Anterior cingulate cortex (tissue), 58 donors: Measurements from ENCODE around the gene PLA2G4D.

Experiments used
- DNase-seq, 58 donors: peaks; one replicate each; lab custom pipeline; 2025; lab: John Stamatoyannopoulos, UW

PLA2G4D gene

DNA sequence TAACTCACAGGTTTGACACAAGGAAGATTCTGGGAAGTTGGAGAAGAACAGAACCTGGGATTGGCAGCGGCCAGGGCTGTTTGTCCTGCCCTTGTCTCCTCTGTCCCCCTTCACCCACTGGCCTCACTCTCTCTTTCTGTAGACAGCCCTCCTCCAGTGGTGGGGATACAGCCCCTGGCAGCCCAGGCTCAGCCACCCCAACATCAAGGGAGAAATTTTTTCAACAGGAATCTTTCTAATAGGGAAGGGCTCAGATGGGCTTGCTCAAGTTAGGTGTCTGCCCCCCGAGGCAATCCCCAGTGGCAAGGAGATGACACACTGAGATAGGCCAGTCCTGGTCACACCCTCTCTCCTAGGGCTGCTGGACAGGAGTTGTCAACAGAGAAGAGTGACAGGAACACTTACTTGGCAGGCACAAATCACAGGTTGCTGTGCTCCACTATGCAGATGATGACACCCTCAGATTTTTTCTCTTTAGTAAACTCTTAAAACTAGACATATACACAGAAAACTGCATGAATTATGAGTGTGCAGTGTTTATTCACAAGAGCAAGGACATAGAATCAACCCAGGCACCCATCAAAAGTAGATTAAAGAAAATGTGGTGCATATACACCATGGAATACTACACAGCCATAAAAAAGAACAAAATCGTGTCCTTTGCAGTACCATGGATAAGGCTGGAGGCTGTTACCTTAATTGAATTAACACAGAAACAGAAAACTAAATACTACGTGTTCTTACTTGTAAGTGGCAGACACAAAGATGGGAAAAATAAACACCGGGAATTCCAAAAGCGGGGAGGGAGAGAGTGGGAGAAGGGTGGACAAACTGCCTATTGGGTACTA, 36.3 kb downstream of the PLA2G4D start:
- DNase-seq: no peak

DNA sequence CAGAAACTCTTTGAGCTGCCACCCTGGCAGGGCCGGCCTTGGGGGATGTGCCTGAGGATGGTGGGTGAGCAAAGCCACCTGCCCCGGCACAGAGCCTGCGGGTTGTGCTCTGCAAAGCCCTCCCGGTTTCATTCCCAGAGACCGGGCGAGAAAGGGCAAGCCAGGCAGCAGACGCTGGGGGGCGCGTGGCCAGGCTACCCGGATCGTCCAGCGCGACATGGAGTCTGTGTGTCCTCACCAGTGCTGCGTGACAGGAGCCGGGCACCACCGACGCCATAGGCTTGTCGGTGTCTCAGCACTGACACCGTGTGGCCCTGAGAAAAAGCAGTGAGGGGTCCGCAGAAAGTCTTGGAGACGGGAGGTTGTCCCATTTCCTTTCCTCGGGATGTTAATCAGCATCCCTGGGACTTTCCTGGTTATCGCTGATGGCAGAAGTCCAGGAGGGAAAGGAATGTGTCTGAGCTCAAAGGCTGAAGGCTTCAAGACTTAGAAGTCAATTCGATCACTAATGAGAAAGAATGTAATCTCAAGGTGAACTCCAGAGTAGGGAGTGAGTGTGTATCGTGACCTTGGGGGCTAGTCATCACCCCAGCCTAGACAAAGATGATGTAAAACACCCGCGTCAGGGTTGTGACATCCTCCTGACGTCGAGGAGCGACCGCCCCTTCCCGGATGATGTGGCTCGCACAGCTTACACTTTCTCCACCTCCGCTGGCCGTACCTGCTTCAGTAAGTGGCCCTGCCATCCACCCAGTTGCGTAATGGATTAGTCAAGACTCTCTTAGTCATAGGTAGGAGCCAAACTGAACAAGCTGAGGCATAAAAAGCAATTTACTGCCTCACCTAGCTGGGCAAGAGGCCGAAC, 37.2 kb downstream of the PLA2G4D start:
- DNase-seq: peak in 49 of 58 donors; percentile 18 to 71 (median 45)

DNA sequence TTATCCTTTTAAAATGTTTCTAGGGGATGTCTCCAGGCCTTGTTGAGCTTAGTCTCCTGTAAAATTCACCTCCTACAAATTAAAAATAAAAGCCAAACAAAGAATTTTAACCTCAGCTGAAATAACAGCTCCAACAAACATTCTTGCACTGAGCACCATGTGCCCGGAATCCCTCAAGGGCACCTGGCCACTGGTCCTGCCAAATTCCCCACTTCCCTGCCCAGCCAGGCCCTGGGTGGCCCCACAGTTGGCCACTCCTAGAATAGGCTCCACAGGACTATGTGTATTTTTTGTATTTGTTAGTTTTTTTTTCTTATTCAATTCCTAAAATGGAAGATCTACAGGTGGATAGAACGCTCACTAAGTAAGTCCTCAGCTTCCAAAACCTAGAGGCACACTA, 40.4 kb downstream of the PLA2G4D start:
- DNase-seq: no peak

DNA sequence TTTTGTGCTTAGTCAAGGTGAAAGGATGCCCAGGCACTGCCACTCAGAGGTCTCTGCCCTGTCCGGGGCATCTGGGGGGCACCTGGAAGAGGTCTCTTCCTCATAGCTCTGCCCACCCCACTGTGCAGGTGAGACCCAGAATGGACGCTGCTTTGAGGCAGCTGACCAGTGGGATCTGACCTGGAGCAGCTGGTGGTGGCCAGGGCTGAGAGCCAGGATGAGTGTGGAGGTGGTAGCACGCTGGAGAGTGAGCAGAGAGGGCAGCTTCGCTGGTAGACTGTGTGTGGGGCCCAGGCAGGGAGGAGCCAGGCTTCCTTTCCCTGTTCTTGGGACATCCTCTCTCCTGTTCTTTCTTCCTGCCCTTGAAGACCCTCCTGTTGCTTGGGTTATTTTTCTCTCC, 41.4 kb downstream of the PLA2G4D start:
- no peak for DNase-seq

DNA sequence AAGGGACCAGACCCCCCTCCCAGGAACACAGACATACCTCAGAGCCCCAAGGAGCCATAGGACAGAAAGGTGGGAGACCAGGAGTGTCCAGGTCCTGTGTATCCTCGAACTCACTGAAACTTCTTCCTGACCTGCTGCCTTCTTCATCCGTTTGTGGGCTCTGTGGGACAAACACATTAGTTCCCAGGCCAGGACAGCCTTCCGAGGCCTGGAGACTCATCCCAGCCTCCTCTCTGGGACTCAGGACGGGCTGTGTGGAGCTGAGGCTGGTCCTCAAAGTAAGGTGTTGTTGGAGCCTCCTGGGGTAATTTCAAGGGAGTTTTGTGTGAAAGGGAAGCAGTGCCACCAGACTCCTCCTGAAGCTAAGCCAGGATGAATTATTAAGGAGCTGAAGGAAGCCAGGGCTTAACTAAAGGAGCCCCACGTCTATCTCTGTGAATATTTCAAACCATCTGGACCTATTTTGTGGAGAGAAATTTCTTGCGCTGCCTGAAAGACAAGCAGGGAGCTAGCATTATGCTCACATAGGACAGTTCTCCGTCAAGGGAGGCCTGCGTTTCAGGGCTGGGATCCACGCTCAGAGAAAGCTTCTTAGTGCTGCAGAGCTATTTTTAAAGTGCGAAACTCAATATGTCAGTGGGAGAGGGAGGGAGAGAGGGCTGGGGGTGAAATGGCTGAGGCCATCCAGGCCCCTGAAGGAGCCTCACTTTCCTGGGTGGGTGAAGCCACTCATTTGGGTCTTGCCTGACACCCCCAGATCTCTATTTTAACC, 43.7 kb downstream of the PLA2G4D start:
- no peak for DNase-seq

DNA sequence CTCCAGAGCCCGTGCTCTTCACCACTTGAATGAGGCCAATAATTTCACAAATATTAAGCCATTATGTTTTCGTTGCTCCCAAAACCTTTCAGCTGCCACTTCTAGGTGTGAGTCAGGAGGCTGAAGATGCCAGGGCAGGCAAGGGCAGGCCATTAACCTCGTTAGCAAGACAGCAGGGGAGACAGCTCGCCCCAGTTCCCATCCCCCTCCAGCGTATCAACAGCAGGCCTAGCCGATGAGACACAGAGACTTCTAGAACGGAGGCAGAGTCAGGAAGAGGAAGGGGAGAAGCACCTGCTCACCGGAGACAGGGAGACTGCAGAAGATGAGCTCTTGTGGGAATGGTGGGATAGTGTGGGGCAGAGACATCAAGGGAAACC, 45.6 kb downstream of the PLA2G4D start:
- DNase-seq: no peak

DNA sequence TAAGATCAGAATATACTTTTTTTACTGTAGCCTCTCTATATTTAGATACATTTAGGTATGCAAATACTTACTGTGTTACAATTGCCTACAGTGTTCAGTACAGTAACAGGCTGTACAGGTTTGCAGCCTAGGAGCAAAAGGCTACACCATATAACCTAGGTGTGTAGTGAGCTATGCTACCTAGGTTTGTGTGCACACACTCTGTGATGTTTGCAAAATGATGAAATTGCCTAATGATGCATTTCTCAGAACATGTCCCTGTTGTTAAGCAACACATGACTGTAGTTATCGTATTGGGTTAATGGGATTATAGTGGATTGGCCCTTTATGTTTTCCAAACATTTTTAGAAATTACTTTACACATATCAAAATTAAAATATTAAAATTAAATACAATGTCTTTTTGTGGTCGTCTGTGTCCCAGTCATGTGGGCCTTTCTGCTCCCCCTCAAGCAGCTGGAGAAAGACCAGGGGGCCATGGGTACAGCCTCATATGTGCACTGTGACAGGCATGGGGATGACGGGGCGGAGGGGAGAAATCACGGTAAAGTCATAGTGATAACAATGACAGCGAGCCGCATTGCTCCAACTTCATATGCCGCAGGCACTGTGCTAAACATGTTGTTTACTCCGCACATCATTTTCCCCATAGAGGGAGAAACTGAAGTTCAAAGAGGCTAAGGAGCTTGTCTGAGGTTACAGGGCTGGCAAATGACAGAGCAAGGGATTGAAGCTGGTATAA, 46.1 kb downstream of the PLA2G4D start:
- no peak for DNase-seq

DNA sequence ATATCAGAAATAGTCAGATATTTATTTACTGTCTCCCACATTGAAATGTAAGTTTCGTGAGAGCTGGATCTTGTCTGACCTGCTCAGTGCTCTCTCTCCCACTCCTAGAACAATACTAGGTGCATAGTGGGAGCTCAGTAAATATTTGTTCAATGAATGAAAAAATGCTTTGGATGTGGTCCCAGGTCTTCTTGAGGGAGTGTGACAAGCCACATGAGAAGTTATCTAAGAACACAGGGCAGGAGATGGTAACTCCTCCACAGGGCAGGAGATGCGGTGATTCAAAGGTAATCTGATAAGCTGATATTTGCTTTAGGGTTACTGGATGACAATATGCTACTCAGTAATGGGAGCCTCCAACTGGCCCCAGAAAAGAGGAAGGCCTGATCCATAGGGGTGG, 47.8 kb downstream of the PLA2G4D start:
- DNase-seq: no peak

DNA sequence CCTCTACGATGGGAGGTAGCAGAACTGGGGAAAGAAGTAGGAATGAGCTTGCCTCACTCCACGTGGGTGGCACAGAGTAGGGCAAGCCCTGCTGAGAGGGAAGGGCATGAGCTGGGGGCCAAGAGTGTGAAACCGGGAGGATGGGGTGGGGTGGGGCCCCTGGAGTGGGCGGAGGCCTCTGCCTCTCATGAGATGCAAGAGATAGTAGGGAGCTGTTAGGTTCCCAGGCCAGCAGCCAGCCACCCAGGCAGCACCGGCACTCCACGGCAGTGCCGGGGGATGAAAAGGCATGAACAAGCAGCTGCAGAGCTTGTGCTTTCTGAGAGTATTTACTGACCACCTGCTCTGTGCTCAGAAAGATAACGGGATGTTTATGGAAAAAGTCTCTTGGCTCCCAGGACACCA, 49.1 kb downstream of the PLA2G4D start:
- DNase-seq: no peak

DNA sequence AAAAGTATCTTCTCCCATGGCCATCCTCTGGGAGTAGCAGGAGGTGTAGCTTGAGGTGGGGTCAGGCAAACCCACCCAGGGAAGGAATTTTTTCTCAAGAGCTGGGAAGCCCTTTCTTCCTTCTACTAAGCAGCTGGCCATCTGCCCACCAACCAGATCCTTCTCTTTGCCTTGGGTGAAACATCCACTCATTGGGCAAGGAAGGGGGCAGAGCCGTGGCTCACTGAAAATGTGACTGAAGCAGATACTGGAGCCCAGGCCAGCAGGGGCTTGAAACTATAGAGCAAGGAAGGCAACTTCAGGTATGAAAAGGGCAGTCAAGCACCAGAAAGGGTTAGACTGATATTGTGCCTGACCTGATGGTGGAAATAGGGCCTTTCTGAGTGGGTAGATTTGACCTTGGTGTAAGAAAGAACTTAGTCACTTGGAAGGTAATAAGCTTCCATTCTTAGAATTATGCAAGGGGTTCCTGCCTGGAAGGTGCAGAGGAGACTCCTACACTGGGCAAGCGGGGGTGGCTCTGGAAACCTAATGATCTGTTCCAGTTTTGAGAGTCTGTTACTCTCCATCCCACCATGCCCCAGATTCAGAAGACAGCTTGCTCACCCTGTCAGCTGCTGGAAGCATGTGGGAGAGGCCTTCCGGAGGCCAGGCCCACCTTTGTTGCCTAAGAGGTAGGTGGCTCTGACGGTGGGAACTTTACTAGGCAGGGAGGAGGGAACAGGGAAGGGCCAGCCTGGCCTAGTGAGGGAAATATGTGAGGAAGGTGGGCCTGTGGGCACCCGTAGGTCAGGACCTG, 51.6 kb downstream of the PLA2G4D start:
- DNase-seq: peak in 1 of 58 donors; percentile 11

DNA sequence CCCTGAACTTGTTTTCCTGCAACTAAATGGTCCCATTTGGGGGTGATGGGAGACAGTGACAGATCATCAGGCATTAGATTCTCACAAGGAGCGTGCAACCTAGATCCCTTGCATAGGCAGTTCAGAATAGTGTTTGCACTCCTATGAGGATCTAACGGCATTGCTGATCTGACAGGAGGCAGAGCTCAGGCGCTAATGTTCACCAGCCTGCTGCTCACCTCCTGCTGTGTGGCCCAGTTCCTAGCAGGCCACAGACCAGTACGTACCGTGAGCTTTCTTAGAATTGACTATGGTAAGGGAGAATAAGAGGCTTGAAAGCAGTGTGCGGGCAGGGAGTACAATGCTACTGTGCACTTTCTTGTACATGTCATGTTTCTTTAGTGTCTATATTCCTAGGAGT, 56.0 kb downstream of the PLA2G4D start:
- DNase-seq: no peak

DNA sequence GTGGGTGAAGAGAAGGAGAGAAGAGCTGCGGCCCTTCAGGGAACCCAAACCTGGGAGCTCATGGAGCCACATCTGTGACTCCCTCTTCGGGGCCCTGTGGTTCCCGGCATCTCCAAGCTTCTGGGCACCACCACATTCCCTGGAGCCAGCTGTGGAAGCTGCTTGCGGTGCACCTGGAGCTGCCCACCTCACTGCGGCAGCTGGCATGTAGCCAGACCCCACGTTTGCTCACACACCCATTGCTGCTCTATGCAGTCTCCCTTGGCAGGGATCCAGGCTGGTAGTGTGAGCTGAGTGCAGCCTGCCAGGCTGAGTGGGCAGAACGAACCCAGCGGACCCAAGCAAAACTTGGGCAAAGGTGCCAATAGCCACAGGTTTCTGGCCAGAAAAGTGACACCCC, 56.7 kb downstream of the PLA2G4D start:
- DNase-seq: peak in 1 of 58 donors; percentile 27

DNA sequence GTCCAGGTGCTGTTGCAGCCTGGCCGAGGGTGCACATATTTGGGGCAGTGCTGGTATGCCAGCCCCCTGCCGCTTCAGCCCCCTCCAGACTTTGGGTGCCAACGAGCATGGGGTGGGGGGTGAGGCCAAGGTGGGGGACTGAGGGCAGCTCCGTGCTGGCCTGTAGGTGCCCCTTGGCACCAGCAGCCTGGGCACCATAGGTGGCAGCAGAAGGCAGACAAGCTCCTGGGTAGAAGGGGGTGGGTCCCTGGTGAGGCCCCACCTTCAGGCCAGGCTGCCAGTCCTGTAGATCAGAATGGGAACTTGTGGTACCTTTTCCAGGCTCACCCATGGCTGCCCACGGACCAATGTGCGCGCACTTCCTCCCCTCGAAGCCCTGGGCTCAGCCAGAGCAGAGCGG, 57.4 kb downstream of the PLA2G4D start:
- no peak for DNase-seq

DNA sequence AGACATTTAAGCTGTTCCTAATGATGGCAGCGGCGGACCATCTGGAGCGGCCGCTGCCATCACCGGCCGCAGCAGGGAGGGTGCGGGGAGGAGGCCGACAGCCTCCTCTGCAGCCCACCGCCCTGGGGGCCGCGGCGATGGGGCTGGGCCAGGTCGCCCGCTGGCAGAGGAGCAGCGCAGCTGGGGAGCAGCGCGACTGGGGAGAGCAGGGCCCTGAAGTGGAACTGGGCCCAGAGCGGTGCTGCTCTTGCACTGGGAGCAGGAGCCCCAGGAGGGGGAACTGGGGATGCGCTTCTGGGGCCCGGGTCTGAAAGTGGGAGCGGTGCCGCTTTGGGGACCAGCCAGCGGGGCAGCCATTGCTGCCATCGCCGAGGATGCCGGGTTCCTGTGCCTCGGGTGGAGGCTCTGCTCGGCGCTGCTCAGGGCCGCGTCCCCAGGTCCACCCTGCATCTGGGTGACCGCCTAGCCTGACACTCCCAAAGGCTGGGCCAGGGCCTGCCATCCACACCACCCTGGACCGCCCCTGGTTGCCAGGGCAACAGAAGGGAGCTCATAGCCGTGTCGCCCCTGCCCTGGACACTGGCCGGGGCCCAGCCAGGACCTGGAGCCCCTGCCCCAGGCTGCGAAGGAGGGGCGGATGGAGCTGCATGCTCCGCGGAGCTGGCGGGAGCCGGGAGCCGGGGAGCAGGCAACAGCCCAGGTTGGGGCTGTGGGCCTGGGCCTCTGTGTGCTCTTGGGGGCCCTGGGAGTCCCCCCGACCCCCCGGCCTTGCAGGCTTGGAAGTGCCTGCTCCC, 58.1 kb downstream of the PLA2G4D start:
- DNase-seq: no peak

DNA sequence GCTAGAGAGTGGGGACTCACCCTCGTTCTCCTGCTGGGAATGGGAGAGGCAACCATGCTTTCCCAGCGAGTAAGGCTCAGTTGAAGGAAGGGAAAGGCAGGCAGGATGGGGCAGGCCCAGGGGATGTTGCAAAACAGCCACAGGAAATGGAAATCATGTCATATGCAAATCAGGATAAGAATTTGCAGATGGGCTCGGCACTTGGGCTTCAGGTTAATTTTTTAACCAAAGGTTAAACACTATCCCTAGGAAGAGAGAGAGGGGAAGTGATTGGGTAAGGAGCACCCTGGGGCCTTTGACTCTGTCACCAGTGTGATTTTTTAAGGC, 59.0 kb downstream of the PLA2G4D start:
- no peak for DNase-seq

DNA sequence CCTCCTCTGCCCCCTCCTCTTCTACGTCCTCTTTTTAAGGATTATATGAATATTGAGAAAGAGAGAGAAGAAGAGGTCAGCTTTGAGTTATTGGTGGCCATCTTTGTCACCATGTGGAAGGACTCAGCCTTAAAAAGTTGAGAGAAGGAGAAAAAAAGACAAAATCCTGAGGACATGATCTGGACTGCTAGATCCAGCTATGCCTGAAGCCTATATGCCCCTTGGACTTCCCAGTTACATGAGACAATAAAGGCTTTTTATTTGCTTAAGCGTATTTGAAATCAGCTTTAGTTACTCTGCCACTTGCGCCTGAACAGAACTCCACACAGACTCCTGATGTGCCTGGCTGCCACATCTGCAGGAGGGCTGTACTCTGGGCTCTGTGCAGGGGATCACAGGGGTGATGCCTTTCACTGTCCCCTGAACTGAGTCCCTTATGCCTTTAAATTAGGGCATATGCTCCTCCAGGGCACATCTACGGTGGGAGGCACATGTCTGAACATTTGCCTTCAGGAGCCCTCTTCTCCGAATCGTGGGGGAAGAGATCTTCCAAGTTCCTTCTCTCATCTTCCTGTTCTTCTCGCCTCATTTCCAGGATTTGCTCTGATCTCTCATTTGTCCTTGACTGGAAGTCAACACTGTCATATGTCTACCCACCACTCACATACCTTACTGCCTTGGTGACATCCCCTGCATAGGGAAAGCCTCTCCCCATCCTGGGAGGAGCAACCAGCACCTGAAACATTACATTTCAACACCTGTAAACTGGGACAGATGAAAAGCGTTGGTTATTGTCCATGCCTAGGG, 59.5 kb downstream of the PLA2G4D start:
- no peak for DNase-seq

DNA sequence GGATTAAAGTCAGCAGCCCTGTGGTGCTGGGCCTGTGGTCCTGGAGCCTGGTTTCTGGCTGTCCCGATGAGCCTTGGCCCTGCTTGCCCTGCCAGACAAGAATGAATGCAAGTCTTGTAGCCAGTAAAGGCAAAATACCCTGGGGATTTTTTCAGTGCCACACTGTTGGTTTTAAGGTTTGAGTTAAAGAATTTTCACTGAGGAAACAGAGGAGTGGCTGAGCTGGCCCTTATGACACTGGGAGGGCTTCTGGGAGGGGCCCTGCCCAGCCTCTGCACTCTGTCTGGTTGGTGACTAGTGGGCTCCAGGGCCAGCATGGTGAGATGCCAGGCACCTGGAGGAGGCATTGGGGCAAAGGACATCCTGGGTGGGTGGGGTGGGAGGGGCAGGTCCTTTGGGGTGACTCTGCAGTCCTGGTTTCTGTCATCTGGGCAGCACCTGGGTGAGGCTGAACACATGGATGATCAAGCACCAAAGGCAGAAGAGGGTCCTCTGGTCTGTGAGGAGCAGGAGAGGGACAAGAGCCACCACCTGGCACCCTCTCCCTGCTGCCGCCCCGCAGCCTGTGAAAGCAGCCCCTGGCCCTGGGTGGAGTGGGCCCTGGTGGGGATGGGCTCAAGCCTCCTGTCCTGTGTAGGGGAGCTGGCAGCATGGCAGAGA, 61.0 kb downstream of the PLA2G4D start:
- no peak for DNase-seq
